Neural crest cell (in vitro differentiated cells): ENCODE measurements around the gene SLC39A9. TPM values are rescaled to one million over a fixed set of nuclear protein-coding genes. Genes with fewer than 3 reads are reported as not detected.
"Not testable (repeated sequence)": the region's sequence is repeated elsewhere in the genome, so short reads cannot be mapped to it uniquely, and the experiment has no call there.

Experiments
- DNase-seq: peaks from one replicate; pipeline ENCODE4 v3.0.0; 2021; ENCODE audit warnings: low read depth, mixed read lengths, low spot score
- H3K27ac Mint-ChIP-seq: one replicate; pipeline ENCODE4 v1.8.0; 2021; ENCODE audit warnings: mild to moderate bottlenecking, mixed read lengths; ENCODE audit not compliant: unreplicated experiment
- H3K27me3 Mint-ChIP-seq: 2 replicates; pipeline ENCODE4 v1.8.0; 2021; ENCODE audit warnings: low read depth, mild to moderate bottlenecking, mixed read lengths
- H3K36me3 Mint-ChIP-seq: 2 replicates; pipeline ENCODE4 v1.8.0; 2021; ENCODE audit warnings: low read depth, mild to moderate bottlenecking, mixed read lengths
- H3K4me1 Mint-ChIP-seq: 2 replicates; pipeline ENCODE4 v1.8.0; 2021; ENCODE audit warnings: mixed read lengths
- H3K4me3 Mint-ChIP-seq: one replicate; pipeline ENCODE4 v1.8.0; 2021; ENCODE audit warnings: mild to moderate bottlenecking, mixed read lengths
- H3K9me3 Mint-ChIP-seq: 2 replicates; pipeline ENCODE4 v1.8.0; 2021; ENCODE audit warnings: mixed read lengths
- total RNA-seq: library from RNA; stranded (reverse); gene quantifications from 2 replicates; pipeline ENCODE4 v1.2.1, GENCODE V29; 2021
- TF ChIP-seq, protein P1 (sequence below): fragments of 200-600 bp; sonication (generic); conservative IDR thresholded peaks from 2 replicates; pipeline ENCODE4 v1.5.0; 2021; ENCODE audit warnings: antibody characterized with exemption, mild to moderate bottlenecking

The SLC39A9 gene
- total RNA-seq, 1 donor from 2014 or later = 53.4 TPM

- H3K9me3 Mint-ChIP-seq = peaks cover 3% of the 10 kb centered on the region
- H3K36me3 Mint-ChIP-seq = no peaks in the 10 kb centered on the region
- no peaks in the 10 kb centered on the region for H3K4me1 Mint-ChIP-seq
- peaks cover 4% of the 10 kb centered on the region for H3K27me3 Mint-ChIP-seq
- H3K4me3 Mint-ChIP-seq = no peak overlapping the region
- H3K27ac Mint-ChIP-seq = no peak overlapping the region
- DNase-seq = no peak
- TF ChIP-seq, protein P1, sequence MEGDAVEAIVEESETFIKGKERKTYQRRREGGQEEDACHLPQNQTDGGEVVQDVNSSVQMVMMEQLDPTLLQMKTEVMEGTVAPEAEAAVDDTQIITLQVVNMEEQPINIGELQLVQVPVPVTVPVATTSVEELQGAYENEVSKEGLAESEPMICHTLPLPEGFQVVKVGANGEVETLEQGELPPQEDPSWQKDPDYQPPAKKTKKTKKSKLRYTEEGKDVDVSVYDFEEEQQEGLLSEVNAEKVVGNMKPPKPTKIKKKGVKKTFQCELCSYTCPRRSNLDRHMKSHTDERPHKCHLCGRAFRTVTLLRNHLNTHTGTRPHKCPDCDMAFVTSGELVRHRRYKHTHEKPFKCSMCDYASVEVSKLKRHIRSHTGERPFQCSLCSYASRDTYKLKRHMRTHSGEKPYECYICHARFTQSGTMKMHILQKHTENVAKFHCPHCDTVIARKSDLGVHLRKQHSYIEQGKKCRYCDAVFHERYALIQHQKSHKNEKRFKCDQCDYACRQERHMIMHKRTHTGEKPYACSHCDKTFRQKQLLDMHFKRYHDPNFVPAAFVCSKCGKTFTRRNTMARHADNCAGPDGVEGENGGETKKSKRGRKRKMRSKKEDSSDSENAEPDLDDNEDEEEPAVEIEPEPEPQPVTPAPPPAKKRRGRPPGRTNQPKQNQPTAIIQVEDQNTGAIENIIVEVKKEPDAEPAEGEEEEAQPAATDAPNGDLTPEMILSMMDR = no peak
Measured at GRCh38 chr14:69473260-69473659, 74.8 kb downstream of the SLC39A9 start.

GRCh38 chr14:69473946-69474345, 75.5 kb downstream of the SLC39A9 start:
- no peaks in the 10 kb centered on the region for H3K4me1 Mint-ChIP-seq
- no peak for DNase-seq
- no peak overlapping the region for H3K4me3 Mint-ChIP-seq
- H3K27ac Mint-ChIP-seq = no peak overlapping the region
- peaks cover 5% of the 10 kb centered on the region for H3K27me3 Mint-ChIP-seq
- H3K9me3 Mint-ChIP-seq = peaks cover 3% of the 10 kb centered on the region
- TF ChIP-seq, protein P1 = no peak
- no peaks in the 10 kb centered on the region for H3K36me3 Mint-ChIP-seq

GRCh38 chr14:69475194-69475818, 76.8 kb downstream of the SLC39A9 start:
- no peaks in the 10 kb centered on the region for H3K4me1 Mint-ChIP-seq
- no peak for DNase-seq
- H3K9me3 Mint-ChIP-seq = peaks cover 3% of the 10 kb centered on the region
- TF ChIP-seq, protein P1 = peak; percentile 52
- peaks cover 16% of the 10 kb centered on the region for H3K27me3 Mint-ChIP-seq
- H3K36me3 Mint-ChIP-seq = no peaks in the 10 kb centered on the region
- no peak overlapping the region for H3K27ac Mint-ChIP-seq
- H3K4me3 Mint-ChIP-seq = no peak overlapping the region

DNA sequence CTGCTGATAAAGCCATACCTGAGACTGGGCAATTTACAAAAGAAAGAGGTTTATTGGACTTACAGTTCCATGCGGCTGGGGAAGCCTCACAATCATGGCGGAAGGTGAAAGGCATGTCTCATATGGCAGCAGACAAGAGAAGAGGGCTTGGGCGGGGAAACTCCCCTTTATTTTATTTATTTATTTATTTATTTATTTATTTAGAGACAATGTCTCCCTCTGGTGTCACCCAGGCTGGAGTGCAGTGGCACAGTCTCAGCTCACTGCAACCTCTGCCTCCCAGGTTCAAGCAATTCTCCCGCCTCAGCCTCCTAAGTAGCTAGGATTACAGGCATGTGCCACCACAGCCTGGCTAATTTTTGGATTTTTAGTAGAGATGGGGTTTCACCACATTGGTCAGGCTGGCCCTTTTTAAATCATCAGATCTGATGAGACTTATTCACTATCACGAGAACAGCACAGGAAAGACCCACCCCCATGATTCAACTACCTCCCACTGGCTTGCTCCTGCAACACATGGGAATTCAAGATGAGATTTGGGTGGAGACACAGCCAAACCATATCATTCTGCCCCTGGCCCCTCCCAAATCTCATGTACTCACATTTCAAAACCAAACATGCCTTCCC, 78.4 kb downstream of the SLC39A9 start:
- H3K27me3 Mint-ChIP-seq = peaks cover 25% of the 10 kb centered on the region
- not testable (repeated sequence) for H3K27ac Mint-ChIP-seq

GRCh38 chr14:69478055-69478454, 79.6 kb downstream of the SLC39A9 start:
- peaks cover 36% of the 10 kb centered on the region for H3K27me3 Mint-ChIP-seq
- not testable (repeated sequence) for H3K9me3 Mint-ChIP-seq, H3K4me1 Mint-ChIP-seq, H3K27ac Mint-ChIP-seq, DNase-seq, H3K4me3 Mint-ChIP-seq, H3K36me3 Mint-ChIP-seq

More for the DNA sequence above, 78.4 kb downstream of the SLC39A9 start:
- not testable (repeated sequence) for H3K36me3 Mint-ChIP-seq, H3K9me3 Mint-ChIP-seq, H3K4me1 Mint-ChIP-seq, H3K4me3 Mint-ChIP-seq, DNase-seq
- TF ChIP-seq, protein P1 = peak; percentile 28

DNA sequence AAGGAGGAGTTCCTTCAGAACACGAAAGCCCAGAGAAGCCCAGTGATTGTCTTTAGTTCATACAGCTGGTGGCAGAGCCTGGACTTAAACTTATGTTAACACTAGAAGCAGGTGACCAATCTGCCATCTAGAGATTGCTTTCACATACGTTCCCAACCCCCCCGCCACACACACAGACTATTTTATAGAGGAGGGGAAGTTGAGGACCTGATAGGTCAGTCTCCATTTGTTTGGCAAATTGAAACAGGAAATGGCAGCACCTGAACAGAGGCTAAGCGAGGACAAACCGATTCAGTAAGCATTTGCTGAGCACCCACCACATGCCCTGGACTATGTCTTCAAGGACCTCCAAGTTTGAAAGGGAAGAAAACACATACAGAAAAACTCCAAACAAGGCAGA, 81.2 kb downstream of the SLC39A9 start:
- peaks cover 46% of the 10 kb centered on the region for H3K27me3 Mint-ChIP-seq
- H3K9me3 Mint-ChIP-seq = peaks cover 3% of the 10 kb centered on the region
- no peak for DNase-seq
- no peaks in the 10 kb centered on the region for H3K36me3 Mint-ChIP-seq
- peaks cover 3% of the 10 kb centered on the region for H3K4me1 Mint-ChIP-seq
- no peak overlapping the region for H3K27ac Mint-ChIP-seq
- TF ChIP-seq, protein P1 = no peak
- H3K4me3 Mint-ChIP-seq = no peak overlapping the region
